Left ventricle myocardium inferior (tissue), 1 donor: Measurements from ENCODE around the gene KCNK13. TPM values are rescaled to one million over a fixed set of nuclear protein-coding genes. Genes with fewer than 3 reads are reported as not detected.

Experiments
- DNase-seq: peaks from one replicate; pipeline ENCODE4 v3.0.0-alpha.2; 2020
- H3K27ac ChIP-seq: fragments of 200-600 bp; replicated peaks from 2 replicates; pipeline ENCODE4 v1.8.0; 2021
- H3K27me3 ChIP-seq: fragments of 200-600 bp; 2 replicates; pipeline ENCODE4 v1.8.0; 2021; ENCODE audit warnings: low read depth
- H3K36me3 ChIP-seq: fragments of 200-600 bp; 2 replicates; pipeline ENCODE4 v1.8.0; 2021
- H3K4me1 ChIP-seq: fragments of 200-600 bp; 2 replicates; pipeline ENCODE4 v1.8.0; 2021
- H3K4me3 ChIP-seq: fragments of 200-600 bp; 2 replicates; pipeline ENCODE4 v1.8.0; 2021; ENCODE audit warnings: mild to moderate bottlenecking, moderate library complexity
- H3K9me3 ChIP-seq: fragments of 200-600 bp; replicated peaks from 2 replicates; pipeline ENCODE4 v1.8.0; 2021
- CTCF ChIP-seq: fragments of 200-600 bp; IDR thresholded peaks from 2 replicates; pipeline ENCODE4 v1.8.0; 2021; ENCODE audit warnings: antibody characterized with exemption, mild to moderate bottlenecking, borderline replicate concordance
- intact Hi-C: fragments of 100-400 bp; cut with micrococcal nuclease; formaldehyde crosslinking; loops from one replicate; pipeline ENCODE4 v1.11.0; 2022
- total RNA-seq: library from RNA; stranded (reverse); fragmentation: NEBNext Ultra II Directional; extraction: Animal tissue kit (Norgen Biotek cat#: 25700); gene quantifications from one replicate; pipeline ENCODE4 v1.2.1, GENCODE V29; 2021
- donor health status: DM: no; HTN: yes; CAD: no; lungs with severe emphysema.

KCNK13 gene
- total RNA-seq, 1 donor from 2014 or later = 1.9 TPM

- no peaks in the 10 kb centered on the region for H3K9me3 ChIP-seq
- H3K4me1 ChIP-seq = peaks cover 33% of the 10 kb centered on the region
- H3K4me3 ChIP-seq = peak overlapping the region; percentile 70
- no peak for TF ChIP-seq CTCF
- no peaks in the 10 kb centered on the region for H3K36me3 ChIP-seq
- intact Hi-C loops = no loop called here
- no peak for DNase-seq
- H3K27me3 ChIP-seq = peaks cover 97% of the 10 kb centered on the region
- H3K27ac ChIP-seq = no peak overlapping the region
These were observed 467 bp downstream of the KCNK13 start for GRCh38 chr14:90062127-90062794.

GRCh38 chr14:90062822-90063539, 1.2 kb downstream of the KCNK13 start:
- TF ChIP-seq CTCF = no peak
- no peak for DNase-seq
- Histone ChIP-seq H3K27me3 (peaks cover 97% of the 10 kb centered on the region), H3K4me1 (peaks cover 33% of the 10 kb centered on the region), H3K36me3 (no peaks in the 10 kb centered on the region), H3K27ac (no peak overlapping the region), H3K4me3 (peak overlapping the region; percentile 70), H3K9me3 (no peaks in the 10 kb centered on the region)
- intact Hi-C loops = no loop called here

GRCh38 chr14:90072350-90072749, 10.6 kb downstream of the KCNK13 start:
- Histone ChIP-seq H3K4me3 (no peak overlapping the region), H3K27ac (peak overlapping the region; percentile 55), H3K36me3 (no peaks in the 10 kb centered on the region), H3K27me3 (peaks cover 33% of the 10 kb centered on the region), H3K4me1 (peaks cover 13% of the 10 kb centered on the region), H3K9me3 (no peaks in the 10 kb centered on the region)
- intact Hi-C loops = no loop called here
- DNase-seq = no peak
- TF ChIP-seq CTCF = no peak

- H3K36me3 ChIP-seq = no peaks in the 10 kb centered on the region
- TF ChIP-seq CTCF = no peak
- H3K9me3 ChIP-seq = peaks cover 7% of the 10 kb centered on the region
- H3K4me1 ChIP-seq = no peaks in the 10 kb centered on the region
- no peak overlapping the region for H3K4me3 ChIP-seq
- intact Hi-C loops = no loop called here
- H3K27me3 ChIP-seq = peaks cover 21% of the 10 kb centered on the region
- DNase-seq = no peak
- H3K27ac ChIP-seq = no peak overlapping the region
These were observed 17.8 kb downstream of the KCNK13 start for GRCh38 chr14:90079576-90079975.

- H3K4me1 ChIP-seq = peaks cover 24% of the 10 kb centered on the region
- H3K27ac ChIP-seq = peak overlapping the region; percentile 65
- H3K4me3 ChIP-seq = no peak overlapping the region
- DNase-seq = peak; percentile 19
- intact Hi-C loops = no loop called here
- H3K36me3 ChIP-seq = no peaks in the 10 kb centered on the region
- TF ChIP-seq CTCF = no peak
- peaks cover 2% of the 10 kb centered on the region for H3K9me3 ChIP-seq
- H3K27me3 ChIP-seq = no peaks in the 10 kb centered on the region
These were observed 25.6 kb downstream of the KCNK13 start for GRCh38 chr14:90087433-90087832.
